ENCODE results near the gene NPAS2.

The NPAS2 gene

GRCh38 chr2:100819370-100820272 is at the start of gene NPAS2:
Gene NPAS2, plus strand, starts transcription at chr2:100820139. Its CDS starts 84,616 bp downstream, at chr2:100904755.
- peak; percentile 74 for DNase-seq (ENCODE audit: low read depth)
- H3K4me3 ChIP-seq (replicated peaks; ENCODE audit: low read depth, low read length) = peak within 1 kb of the TSS; percentile 90
- TF ChIP-seq CTCF (IDR thresholded peaks at IDR 0.05; ENCODE audit: low read length, missing control alignments) = no peak

DNA sequence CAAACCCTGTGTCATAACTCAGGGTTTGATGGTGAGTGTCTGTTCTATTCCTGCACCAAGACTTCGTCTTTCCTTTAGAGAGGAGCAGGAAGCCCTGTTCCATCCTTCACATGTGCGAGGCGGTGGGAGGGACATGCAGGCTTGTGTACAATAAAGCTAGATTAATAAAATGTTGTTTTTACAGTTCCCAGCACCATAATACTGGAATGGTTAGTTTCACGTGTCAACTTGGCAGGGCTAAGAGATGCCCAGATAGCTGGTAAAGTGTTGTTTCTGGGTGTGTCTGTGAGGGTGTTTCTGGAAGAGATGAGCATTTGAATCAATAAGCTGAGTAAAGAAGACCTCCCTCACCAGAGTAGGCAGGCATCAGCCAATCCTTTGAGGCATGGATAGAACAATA is 48.8 kb upstream of the NPAS2 start:
- DNase-seq (ENCODE audit: low read depth) = no peak
- no peak overlapping the region for H3K4me3 ChIP-seq (replicated peaks; ENCODE audit: low read depth, low read length)
- no peak for TF ChIP-seq CTCF (IDR thresholded peaks at IDR 0.05; ENCODE audit: low read length, missing control alignments)

- no peak overlapping the region for H3K4me3 ChIP-seq (replicated peaks; ENCODE audit: low read depth, low read length)
- no peak for DNase-seq (ENCODE audit: low read depth)
- TF ChIP-seq CTCF (IDR thresholded peaks at IDR 0.05; ENCODE audit: low read length, missing control alignments) = no peak
These were observed 46.4 kb upstream of the NPAS2 start for GRCh38 chr2:100773538-100773937.

- no peak for TF ChIP-seq CTCF (IDR thresholded peaks at IDR 0.05; ENCODE audit: low read length, missing control alignments)
- no peak for DNase-seq (ENCODE audit: low read depth)
- no peak overlapping the region for H3K4me3 ChIP-seq (replicated peaks; ENCODE audit: low read depth, low read length)
These were observed 43.5 kb upstream of the NPAS2 start for GRCh38 chr2:100776445-100776844.

GRCh38 chr2:100778637-100779450 is 41.1 kb upstream of the NPAS2 start:
- no peak for TF ChIP-seq CTCF (IDR thresholded peaks at IDR 0.05; ENCODE audit: low read length, missing control alignments)
- H3K4me3 ChIP-seq (replicated peaks; ENCODE audit: low read depth, low read length) = no peak overlapping the region
- DNase-seq (ENCODE audit: low read depth) = no peak

DNA sequence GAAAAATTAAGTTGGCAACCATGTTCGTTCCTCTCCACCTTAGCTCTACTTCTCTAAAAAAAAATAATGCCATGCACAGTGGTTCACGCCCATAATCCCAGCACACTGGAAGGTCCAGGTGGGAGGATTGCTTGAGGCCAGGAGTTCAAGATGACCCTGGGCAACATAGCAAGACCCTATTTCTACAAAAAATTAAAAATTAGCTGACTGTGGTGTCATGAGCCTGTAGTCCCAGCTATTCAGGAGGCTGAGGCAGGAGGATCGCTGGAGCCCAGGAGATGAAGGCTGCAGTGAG is 40.1 kb upstream of the NPAS2 start:
- no peak for DNase-seq (ENCODE audit: low read depth)
- no peak for TF ChIP-seq CTCF (IDR thresholded peaks at IDR 0.05; ENCODE audit: low read length, missing control alignments)
- H3K4me3 ChIP-seq (replicated peaks; ENCODE audit: low read depth, low read length) = no peak overlapping the region
